Activated B cell treated with CpG ODN at 0.5 μM for 24 hours (primary cell): ENCODE measurements around the gene RCSD1. TPM values are rescaled to one million over a fixed set of nuclear protein-coding genes. Genes with fewer than 3 reads are reported as not detected.

Source experiments
- ATAC-seq: fragments of 200-7000 bp; cut with Tn5 transposase; one replicate; pipeline ENCODE4 v1.10.0; 2021; ENCODE audit warnings: low read depth, mild to moderate bottlenecking, moderate library complexity
- CTCF ChIA-PET: fragments of 350-600 bp; sonication (Branson Sonifier 250); formaldehyde crosslinking; loops from one replicate; lab custom pipeline; 2021; ENCODE audit warnings: antibody characterized with exemption; lab: Charles Lee
- POLR2A ChIA-PET: fragments of 350-600 bp; sonication (Branson Sonifier 250); formaldehyde crosslinking; loops from one replicate; lab custom pipeline; 2021; ENCODE audit warnings: antibody characterized with exemption; lab: Charles Lee
- DNase-seq: peaks from one replicate; pipeline ENCODE4 v3.0.0; 2022
- H3K27ac Mint-ChIP-seq: one replicate; pipeline ENCODE4 v1.8.0; 2020; ENCODE audit warnings: mixed read lengths
- H3K27me3 Mint-ChIP-seq: one replicate; pipeline ENCODE4 v1.8.0; 2021; ENCODE audit warnings: mixed read lengths
- H3K36me3 Mint-ChIP-seq: one replicate; pipeline ENCODE4 v1.8.0; 2021; ENCODE audit warnings: low read depth, mixed read lengths
- H3K4me1 Mint-ChIP-seq: one replicate; pipeline ENCODE4 v1.8.0; 2021; ENCODE audit warnings: mixed read lengths
- H3K4me3 Mint-ChIP-seq: one replicate; pipeline ENCODE4 v1.8.0; 2020; ENCODE audit warnings: mild to moderate bottlenecking, mixed read lengths
- H3K9me3 Mint-ChIP-seq: one replicate; pipeline ENCODE4 v1.8.0; 2020; ENCODE audit warnings: mixed read lengths
- intact Hi-C: fragments of 100-400 bp; cut with micrococcal nuclease; formaldehyde crosslinking; loops from one replicate; pipeline ENCODE4 v1.15.1; 2024
- total RNA-seq: library from RNA; stranded (reverse); gene quantifications from 2 replicates; pipeline ENCODE4 v1.2.3, GENCODE V29; 2022
- TF ChIP-seq, protein P1 (sequence below): fragments of 200-600 bp; IDR thresholded peaks from one replicate; pipeline ENCODE4 v1.8.0; 2022; ENCODE audit warnings: antibody characterized with exemption, mild to moderate bottlenecking

The RCSD1 gene
- total RNA-seq, 1 donor from 2014 or later, result 185 TPM

GRCh38 chr1:167631936-167632614, 2.0 kb downstream of the RCSD1 start:
- Mint-ChIP-seq H3K27ac (peak overlapping the region; percentile 92), H3K9me3 (no peaks in the 10 kb centered on the region), H3K36me3 (peaks cover 67% of the 10 kb centered on the region), H3K4me3 (peak overlapping the region; percentile 92), H3K27me3 (no peaks in the 10 kb centered on the region), H3K4me1 (peaks cover 85% of the 10 kb centered on the region)
- ChIA-PET POLR2A (interaction anchor here (0.7 to 13.8 kb wide), 17 partner anchors 10 to 412 kb away, joined by 3 to 493 read pairs (median 4); partner anchors contain the start of genes CREG1, DCAF6, MPC2 and POU2F1), CTCF (interaction anchor here (1.1 to 11.6 kb wide), 4 partner anchors 15 to 56 kb away, joined by 3 to 229 read pairs (median 17); no protein-coding TSS in a partner anchor)
- DNase-seq (no peak), ATAC-seq (no peak)
- TF ChIP-seq, protein P1, sequence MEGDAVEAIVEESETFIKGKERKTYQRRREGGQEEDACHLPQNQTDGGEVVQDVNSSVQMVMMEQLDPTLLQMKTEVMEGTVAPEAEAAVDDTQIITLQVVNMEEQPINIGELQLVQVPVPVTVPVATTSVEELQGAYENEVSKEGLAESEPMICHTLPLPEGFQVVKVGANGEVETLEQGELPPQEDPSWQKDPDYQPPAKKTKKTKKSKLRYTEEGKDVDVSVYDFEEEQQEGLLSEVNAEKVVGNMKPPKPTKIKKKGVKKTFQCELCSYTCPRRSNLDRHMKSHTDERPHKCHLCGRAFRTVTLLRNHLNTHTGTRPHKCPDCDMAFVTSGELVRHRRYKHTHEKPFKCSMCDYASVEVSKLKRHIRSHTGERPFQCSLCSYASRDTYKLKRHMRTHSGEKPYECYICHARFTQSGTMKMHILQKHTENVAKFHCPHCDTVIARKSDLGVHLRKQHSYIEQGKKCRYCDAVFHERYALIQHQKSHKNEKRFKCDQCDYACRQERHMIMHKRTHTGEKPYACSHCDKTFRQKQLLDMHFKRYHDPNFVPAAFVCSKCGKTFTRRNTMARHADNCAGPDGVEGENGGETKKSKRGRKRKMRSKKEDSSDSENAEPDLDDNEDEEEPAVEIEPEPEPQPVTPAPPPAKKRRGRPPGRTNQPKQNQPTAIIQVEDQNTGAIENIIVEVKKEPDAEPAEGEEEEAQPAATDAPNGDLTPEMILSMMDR, result no peak
- intact Hi-C loops, result loop anchor here (1.0 to 5.0 kb wide), 5 partner anchors 18 to 410 kb away; partner anchors contain the start of genes CREG1 and POU2F1

- CTCF ChIA-PET, result interaction anchor here (1.1 to 11.6 kb wide), 5 partner anchors 16 to 54 kb away, joined by 3 to 229 read pairs (median 9); no protein-coding TSS in a partner anchor
- Mint-ChIP-seq H3K27ac (peak overlapping the region; percentile 92), H3K27me3 (no peaks in the 10 kb centered on the region), H3K4me1 (peaks cover 86% of the 10 kb centered on the region), H3K9me3 (no peaks in the 10 kb centered on the region), H3K4me3 (peak overlapping the region; percentile 92), H3K36me3 (peaks cover 79% of the 10 kb centered on the region)
- TF ChIP-seq, protein P1, result no peak
- intact Hi-C loops, result loop anchor here (5.0 kb wide), 2 partner anchors 81 to 411 kb away; partner anchors contain the start of genes CREG1 and POU2F1
- POLR2A ChIA-PET, result interaction anchor here (0.8 to 13.8 kb wide), 11 partner anchors 10 to 412 kb away, joined by 3 to 493 read pairs (median 4); no protein-coding TSS in a partner anchor
- no peak for ATAC-seq
- DNase-seq, result no peak
These were observed 3.4 kb downstream of the RCSD1 start for GRCh38 chr1:167633258-167633944.

- TF ChIP-seq, protein P1, result no peak
- Mint-ChIP-seq H3K36me3 (peaks cover 89% of the 10 kb centered on the region), H3K4me1 (peaks cover 86% of the 10 kb centered on the region), H3K27me3 (no peaks in the 10 kb centered on the region), H3K9me3 (no peaks in the 10 kb centered on the region), H3K27ac (peak overlapping the region; percentile 73), H3K4me3 (peak overlapping the region; percentile 92)
- POLR2A ChIA-PET, result interaction anchor here (0.9 to 13.8 kb wide), 7 partner anchors 9 to 41 kb away, joined by 3 to 493 read pairs (median 58); no protein-coding TSS in a partner anchor
- intact Hi-C loops, result loop anchor here (5.0 kb wide), 2 partner anchors 82 to 412 kb away; partner anchors contain the start of genes CREG1 and POU2F1
- DNase-seq (no peak), ATAC-seq (no peak)
- CTCF ChIA-PET, result interaction anchor here (0.8 to 11.6 kb wide), 4 partner anchors 8 to 53 kb away, joined by 3 to 229 read pairs (median 18); no protein-coding TSS in a partner anchor
These were observed 4.4 kb downstream of the RCSD1 start for GRCh38 chr1:167634435-167634834.

DNA sequence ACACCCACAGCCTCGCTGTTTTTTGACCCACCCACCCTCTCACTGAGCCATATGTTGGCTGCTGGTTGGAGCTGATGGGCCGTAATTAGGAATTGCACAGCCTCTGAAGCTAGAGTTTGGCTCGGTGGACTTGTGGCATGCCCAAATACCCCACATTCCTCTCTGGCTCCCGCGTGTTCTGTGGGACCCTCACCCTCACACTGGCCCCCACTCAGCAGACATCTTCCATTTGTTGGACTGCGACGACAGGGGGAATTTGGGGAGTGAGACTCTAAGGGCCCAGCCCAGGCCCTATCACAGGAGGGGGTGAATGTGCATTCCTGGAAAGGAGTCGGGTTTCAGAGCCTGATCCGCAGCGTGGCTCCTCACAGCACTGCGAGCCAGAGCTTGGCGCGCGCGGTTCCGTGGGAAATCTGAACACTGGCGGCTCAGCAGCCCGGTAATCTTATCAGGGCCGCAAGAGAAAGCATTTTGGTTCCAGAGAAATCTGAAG, 5.2 kb downstream of the RCSD1 start:
- H3K27me3 Mint-ChIP-seq, result no peaks in the 10 kb centered on the region
- DNase-seq (no peak), ATAC-seq (no peak)
- no peak overlapping the region for H3K4me3 Mint-ChIP-seq
- TF ChIP-seq, protein P1, result no peak
- H3K27ac Mint-ChIP-seq, result peak overlapping the region; percentile 77
- ChIA-PET CTCF (interaction anchor here (1.1 to 11.6 kb wide), 3 partner anchors 18 to 53 kb away, joined by 4 to 229 read pairs (median 28); no protein-coding TSS in a partner anchor), POLR2A (interaction anchor here (0.7 to 13.8 kb wide), 7 partner anchors 9 to 299 kb away, joined by 3 to 493 read pairs (median 58); no protein-coding TSS in a partner anchor)
- peaks cover 89% of the 10 kb centered on the region for H3K4me1 Mint-ChIP-seq
- H3K36me3 Mint-ChIP-seq, result peaks cover 93% of the 10 kb centered on the region
- H3K9me3 Mint-ChIP-seq, result no peaks in the 10 kb centered on the region
- intact Hi-C loops, result no loop called here
